ENCODE data around the gene NUP133.

Gene NUP133

GRCh38 chr1:229547542-229547941, 39.4 kb upstream of the NUP133 start:
- TF ChIP-seq, protein P1, sequence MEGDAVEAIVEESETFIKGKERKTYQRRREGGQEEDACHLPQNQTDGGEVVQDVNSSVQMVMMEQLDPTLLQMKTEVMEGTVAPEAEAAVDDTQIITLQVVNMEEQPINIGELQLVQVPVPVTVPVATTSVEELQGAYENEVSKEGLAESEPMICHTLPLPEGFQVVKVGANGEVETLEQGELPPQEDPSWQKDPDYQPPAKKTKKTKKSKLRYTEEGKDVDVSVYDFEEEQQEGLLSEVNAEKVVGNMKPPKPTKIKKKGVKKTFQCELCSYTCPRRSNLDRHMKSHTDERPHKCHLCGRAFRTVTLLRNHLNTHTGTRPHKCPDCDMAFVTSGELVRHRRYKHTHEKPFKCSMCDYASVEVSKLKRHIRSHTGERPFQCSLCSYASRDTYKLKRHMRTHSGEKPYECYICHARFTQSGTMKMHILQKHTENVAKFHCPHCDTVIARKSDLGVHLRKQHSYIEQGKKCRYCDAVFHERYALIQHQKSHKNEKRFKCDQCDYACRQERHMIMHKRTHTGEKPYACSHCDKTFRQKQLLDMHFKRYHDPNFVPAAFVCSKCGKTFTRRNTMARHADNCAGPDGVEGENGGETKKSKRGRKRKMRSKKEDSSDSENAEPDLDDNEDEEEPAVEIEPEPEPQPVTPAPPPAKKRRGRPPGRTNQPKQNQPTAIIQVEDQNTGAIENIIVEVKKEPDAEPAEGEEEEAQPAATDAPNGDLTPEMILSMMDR (IDR thresholded peaks at IDR 0.05; ENCODE audit: low read depth, low read length, missing control alignments): no peak
- DNase-seq (ENCODE audit: extremely low read depth, low read depth): no peak

GRCh38 chr1:229544587-229544986, 36.4 kb upstream of the NUP133 start:
- DNase-seq (ENCODE audit: extremely low read depth, low read depth): no peak
- H3K4me3 ChIP-seq (replicated peaks; ENCODE audit: low read depth, low read length): no peak overlapping the region
- TF ChIP-seq, protein P1 (IDR thresholded peaks at IDR 0.05; ENCODE audit: low read depth, low read length, missing control alignments): no peak

More at GRCh38 chr1:229547542-229547941, 39.4 kb upstream of the NUP133 start:
- no peak overlapping the region for H3K4me3 ChIP-seq (replicated peaks; ENCODE audit: low read depth, low read length)

DNA sequence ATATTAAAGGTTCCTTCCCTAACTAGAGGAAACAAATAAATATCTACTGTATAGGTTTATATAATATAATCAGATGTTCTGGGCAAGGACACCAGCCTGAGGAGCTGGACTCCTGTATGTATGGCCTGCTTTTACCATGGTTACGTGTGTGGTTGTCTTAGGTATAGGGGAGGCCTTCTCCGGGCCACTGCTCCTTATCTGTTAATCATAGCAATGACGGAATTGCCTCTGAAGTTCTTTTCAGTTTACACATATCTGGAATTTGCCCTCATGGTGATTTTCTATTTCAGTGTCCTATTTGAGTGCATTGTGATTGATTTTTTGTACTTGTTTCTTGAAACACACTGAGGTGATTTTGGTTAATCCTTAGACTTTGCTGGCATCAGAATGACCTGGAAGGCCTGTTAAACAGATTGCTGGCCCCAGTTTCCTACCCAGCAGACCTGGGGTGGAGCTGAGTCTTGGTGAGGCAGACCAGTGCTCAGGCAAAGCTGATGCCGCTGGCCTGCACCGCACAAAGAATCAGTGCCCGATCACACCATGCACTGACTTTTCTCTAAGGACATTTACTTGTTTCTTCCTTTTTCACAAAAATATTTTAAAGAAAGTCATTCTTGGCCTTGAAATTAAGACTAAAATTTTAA, 31.8 kb upstream of the NUP133 start:
- no peak for DNase-seq (ENCODE audit: extremely low read depth, low read depth)
- no peak overlapping the region for H3K4me3 ChIP-seq (replicated peaks; ENCODE audit: low read depth, low read length)
- TF ChIP-seq, protein P1 (IDR thresholded peaks at IDR 0.05; ENCODE audit: low read depth, low read length, missing control alignments): no peak

DNA sequence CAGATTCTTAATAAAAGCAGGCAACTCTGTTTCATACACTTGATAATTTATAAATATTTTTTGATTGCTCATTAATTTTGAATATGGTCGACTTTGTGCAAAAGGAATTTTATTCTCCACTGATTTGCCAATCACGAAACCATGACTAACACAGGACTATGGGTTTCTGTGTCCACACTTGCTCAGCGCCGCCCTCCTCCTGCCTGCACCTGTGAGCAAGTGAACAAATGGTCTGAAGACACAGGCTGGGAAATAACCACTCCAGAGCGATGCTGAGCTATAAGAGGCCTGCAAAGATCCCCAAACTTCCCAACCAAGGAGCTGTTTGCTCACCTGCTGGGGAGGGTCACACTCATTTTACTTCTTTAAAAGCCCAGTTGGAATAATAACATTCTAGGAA, 30.8 kb upstream of the NUP133 start:
- TF ChIP-seq, protein P1 (IDR thresholded peaks at IDR 0.05; ENCODE audit: low read depth, low read length, missing control alignments): no peak
- H3K4me3 ChIP-seq (replicated peaks; ENCODE audit: low read depth, low read length): no peak overlapping the region
- no peak for DNase-seq (ENCODE audit: extremely low read depth, low read depth)

GRCh38 chr1:229537894-229538293, 29.8 kb upstream of the NUP133 start:
- DNase-seq (ENCODE audit: extremely low read depth, low read depth): no peak
- TF ChIP-seq, protein P1 (IDR thresholded peaks at IDR 0.05; ENCODE audit: low read depth, low read length, missing control alignments): no peak
- no peak overlapping the region for H3K4me3 ChIP-seq (replicated peaks; ENCODE audit: low read depth, low read length)

DNA sequence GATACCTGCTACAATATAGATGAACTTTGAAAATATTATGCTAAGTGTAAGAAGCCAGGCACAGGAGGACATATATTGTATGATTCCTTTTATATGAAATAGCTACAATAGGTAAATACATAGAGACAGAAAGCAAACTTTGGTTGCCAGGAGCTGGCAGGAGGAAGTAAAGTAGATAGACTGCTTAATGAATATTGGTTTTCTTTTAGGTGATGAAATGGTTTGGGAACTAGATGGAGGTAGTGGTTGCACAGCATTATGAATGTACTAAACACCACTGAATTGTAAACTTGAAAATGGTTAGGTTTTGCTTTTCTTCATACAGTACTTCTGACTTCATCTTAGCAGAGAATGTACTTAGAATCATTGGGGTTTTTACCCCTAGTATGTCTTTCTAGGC, 28.8 kb upstream of the NUP133 start:
- no peak overlapping the region for H3K4me3 ChIP-seq (replicated peaks; ENCODE audit: low read depth, low read length)
- TF ChIP-seq, protein P1 (IDR thresholded peaks at IDR 0.05; ENCODE audit: low read depth, low read length, missing control alignments): no peak
- DNase-seq (ENCODE audit: extremely low read depth, low read depth): no peak

DNA sequence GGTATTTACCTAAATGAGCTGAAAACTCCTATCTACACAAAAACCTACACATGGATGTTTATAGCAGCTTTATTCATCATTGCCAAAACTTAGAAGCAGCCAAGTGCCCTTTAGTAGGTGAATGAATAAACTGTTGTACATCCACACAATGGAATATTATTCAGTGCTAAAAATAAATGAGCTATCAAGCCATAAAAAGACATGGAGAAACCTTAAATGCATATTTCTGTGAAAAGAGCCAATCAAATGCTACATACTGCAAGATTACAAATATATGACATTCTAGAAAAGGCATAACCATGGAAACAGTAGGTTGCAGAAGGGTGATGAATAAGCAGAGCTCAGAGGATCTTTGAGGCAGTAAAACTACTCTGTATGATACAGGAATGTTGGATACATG, 27.1 kb upstream of the NUP133 start:
- no peak overlapping the region for H3K4me3 ChIP-seq (replicated peaks; ENCODE audit: low read depth, low read length)
- no peak for DNase-seq (ENCODE audit: extremely low read depth, low read depth)
- TF ChIP-seq, protein P1 (IDR thresholded peaks at IDR 0.05; ENCODE audit: low read depth, low read length, missing control alignments): no peak
